ENCODE results near the gene KIAA1755.

KIAA1755 gene

GRCh38 chr20:38216746-38217595 is 43.6 kb downstream of the KIAA1755 start:
- FAIRE-seq, result no peak

GRCh38 chr20:38216201-38216600 is 44.3 kb downstream of the KIAA1755 start:
- no peak for FAIRE-seq

DNA sequence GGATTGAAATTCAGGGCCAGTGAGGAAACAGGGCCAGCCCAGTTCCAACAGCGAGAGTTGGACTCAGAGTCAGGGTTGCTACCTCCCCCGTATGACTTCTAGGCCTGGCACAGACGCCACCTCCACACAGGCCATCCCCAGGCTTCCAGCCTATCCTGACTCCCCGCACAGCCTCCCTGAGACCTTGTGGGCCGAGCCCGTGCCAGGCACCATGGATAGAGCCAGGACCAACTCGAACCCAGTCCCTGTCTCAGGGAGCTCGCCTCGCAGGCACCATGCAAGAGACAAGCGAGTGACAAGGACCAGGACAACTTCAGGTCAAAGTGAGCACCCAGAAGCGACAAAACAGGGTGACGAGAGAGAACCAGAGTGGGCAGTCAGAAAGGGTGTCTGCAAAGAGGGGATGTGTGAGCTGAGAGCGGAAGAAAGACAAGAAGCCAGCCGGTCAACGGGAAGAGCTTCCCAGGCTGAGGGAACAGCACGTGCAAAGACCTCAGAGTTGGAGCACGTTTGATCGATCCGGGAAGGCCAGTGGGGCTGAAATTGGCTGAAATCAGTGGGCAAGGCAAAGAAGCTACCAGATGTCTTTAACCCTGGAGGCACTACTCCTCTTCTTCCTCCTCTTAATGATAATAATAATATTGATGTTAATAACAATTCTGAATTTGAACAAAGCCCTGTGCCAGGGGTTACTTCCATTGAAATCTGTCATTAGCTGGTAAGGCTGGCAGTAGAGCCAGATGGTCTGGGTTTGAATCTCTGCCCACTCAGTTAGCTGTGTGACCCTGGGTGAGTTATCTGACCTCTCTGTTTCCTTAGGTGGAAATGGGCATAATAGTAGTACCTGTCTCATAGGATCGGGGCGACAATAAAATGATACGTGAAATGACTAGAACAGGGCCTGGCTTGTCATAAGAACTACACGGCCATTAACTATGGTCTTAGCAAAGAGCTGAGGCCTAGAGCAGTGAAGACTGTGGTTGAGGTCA is 45.0 kb downstream of the KIAA1755 start:
- no peak for FAIRE-seq

DNA sequence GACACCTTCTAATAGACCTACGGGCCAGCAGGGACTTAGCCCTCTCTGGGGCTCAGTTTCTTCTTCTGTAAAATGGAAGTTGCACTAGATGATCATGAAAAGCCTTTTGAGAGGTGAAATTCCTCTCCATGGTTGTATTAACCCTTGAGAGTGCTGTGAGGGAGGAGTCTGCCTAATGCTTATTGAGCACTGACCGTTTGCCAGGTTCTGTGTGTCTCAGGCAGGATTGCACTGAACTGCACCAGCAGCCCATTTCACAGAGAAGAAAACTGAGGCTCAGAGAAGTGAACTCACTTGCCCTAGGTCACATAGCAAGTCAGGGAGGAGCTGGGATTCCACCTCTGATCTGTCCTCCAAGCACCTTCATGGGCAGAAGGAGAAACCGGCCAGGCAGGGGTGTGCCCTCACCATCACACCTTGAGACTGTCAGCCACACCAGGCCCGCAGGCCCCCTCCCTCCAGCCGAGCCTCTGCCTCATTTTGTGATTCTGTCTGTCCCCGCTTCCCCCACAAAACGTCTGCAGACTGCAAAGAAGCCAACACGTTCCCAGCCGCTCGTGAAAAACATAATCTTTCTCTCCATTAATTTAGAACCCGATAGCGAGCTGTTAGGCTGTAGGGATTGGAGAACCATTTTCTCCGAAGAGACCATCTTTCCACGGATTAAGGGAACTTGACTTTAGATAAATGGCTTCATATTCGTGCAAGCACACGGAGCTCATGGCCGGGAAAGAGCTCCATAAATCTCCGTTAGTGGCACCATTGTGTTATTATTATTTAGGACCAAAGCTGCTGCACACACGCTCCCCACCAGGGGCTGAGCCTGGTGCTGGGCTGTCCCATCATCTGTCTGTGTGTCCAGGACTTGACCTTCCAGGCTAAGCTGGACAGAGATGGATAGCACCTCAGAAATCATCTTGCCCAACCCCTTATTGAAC is 46.0 kb downstream of the KIAA1755 start:
- no peak for FAIRE-seq

- no peak for FAIRE-seq
Observed at GRCh38 chr20:38213607-38213940, 47.0 kb downstream of the KIAA1755 start.

- FAIRE-seq, result no peak
Observed at GRCh38 chr20:38212806-38213606, 47.5 kb downstream of the KIAA1755 start.

- FAIRE-seq, result no peak
Observed at GRCh38 chr20:38211200-38212097, 49.1 kb downstream of the KIAA1755 start.

DNA sequence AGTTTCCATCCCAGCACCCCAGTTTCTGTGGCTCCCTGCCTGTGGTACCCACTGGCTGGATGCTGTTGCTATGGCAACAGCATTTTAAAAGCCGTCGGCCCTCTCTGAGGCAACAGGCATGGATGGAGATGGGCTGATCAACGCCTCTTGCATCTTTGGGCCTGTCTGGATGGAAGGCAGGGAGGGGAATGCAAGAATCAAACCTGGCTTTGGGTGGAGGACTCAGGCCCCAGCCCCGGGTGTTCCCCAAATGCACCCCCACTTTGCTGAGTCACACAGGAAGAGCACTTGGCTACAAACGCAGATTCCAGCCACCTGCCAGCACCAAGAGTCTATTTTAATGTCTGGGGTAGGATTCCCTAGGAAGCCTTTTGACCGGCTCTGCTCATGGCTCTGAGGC is 49.8 kb downstream of the KIAA1755 start:
- FAIRE-seq, result no peak

DNA sequence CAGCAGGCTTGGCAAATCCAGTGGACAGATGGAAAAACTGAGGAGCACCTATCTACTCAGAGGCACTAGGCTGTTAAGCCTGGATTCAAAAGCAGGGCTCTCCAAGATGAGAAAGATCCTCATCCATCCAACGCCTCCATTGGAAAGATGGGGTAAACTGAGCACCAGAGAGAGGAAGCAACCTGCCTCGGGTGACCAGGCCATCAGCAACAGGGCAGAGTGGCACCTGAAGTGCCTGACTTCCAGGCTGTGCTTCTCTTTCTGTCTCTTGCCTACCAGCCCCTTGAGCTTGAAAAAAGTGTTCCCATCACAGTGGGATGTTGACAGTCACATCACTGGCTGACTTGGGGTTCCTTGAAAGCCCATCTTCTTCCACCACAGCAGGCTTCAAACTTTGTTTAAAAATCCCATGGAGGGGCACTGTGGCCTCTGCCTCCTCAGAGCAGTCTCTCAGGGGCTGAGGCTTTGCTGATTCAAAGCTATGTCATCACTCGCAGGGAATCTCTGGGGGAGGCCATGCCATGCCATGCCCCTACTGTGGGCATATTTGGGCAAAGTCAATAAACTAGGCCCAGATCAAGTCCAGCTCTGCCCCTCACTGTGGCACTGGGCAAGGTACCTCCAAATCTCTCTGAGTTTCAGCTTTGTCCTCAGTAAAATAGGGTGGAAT is 50.7 kb downstream of the KIAA1755 start:
- no peak for FAIRE-seq

GRCh38 chr20:38209054-38209675 is 51.4 kb downstream of the KIAA1755 start:
- FAIRE-seq, result no peak

GRCh38 chr20:38208523-38208922 is 52.0 kb downstream of the KIAA1755 start:
- FAIRE-seq, result no peak

DNA sequence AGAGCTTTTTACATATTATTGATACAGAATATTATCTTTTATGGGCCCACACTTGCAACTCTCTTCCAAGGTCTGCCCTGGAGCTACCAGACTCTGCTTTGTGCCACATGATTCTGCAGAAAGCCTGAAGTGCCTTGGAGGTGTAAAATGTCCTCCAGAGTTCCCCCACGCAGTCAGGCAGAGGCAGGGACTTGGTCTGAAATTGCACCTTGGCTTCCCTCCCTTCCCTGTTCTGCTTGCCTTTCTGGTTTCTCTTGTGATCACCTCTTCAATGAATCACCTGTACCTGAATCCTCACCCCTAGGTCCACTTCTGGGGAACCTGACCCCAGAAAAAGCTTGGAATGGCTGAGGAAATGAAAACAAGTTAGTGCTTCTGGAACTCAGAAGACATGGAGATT is 52.4 kb downstream of the KIAA1755 start:
- no peak for FAIRE-seq

GRCh38 chr20:38207621-38208020 is 52.9 kb downstream of the KIAA1755 start:
- no peak for FAIRE-seq

DNA sequence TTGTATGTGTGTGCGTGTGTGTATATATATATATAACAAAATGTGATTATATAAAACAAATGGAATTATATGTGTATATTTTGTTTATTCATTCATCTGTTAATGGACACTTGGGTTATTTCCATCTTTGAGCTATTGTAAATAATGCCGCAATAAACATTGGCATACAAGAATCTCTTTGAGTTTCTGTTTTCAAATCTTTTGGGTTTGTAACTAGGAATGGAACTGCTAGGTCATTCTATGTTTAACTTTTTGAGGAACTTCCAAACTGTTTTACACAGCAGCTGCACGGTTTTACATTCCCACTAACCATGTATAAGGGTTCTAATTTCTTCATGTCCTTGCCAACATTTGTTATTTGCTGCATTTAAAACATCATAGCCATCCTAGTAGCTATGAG is 55.5 kb downstream of the KIAA1755 start:
- no peak for FAIRE-seq

DNA sequence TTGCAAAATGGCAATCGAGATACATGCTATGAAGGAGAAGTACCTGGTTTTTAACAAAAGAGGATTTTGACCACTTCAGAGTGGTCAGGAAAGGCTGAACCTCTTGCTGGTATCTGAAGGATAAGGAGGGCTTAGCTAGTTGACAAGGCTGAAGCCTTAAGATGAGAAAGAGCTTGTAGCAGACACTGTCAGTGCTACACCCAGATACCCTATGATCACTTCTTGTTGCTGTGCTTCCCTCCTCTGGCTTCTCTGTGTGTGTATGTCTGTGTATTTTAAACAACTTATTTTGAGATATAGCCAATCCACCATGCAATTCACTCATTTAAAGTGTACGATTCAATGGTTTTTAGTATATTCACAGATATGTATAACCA is 56.6 kb downstream of the KIAA1755 start:
- FAIRE-seq, result no peak

GRCh38 chr20:38203337-38203980 is 57.1 kb downstream of the KIAA1755 start:
- no peak for FAIRE-seq

DNA sequence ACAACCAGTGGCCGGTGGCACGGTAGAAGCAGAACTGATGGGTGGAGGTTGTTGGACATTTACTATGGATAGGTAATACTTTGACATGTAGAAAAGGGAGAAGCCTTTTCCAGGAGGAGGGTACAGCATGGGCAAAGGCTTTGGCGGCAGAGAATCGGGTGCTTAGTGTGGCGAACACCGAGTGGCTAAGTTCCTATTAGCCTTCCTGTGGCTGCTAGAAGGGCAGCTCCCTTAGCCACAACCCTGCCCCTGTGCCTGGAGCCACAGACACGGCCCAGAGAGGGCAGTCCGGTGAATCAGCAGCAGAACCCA is 57.6 kb downstream of the KIAA1755 start:
- no peak for FAIRE-seq

- no peak for FAIRE-seq
Observed at GRCh38 chr20:38202153-38202981, 58.2 kb downstream of the KIAA1755 start.

Measured in TTC549 (cell line).